Measurements from ENCODE around the gene KDM1A. TPM values are rescaled to one million over a fixed set of nuclear protein-coding genes. Genes with fewer than 3 reads are reported as not detected.
A peak's percentile ranks its signal among the peaks of the same experiment; 100 is the strongest.

The KDM1A gene
- polyA plus RNA-seq, 1 donor (not counting 4 experiments of a cell fraction or from before 2014, with no cell fraction given): 84.8 TPM

GRCh38 chr1:22976127-22976460 lies 43.2 kb upstream of the KDM1A start:
- Histone ChIP-seq H3K27me3 (ENCODE audit: control insufficient read depth, extremely low read depth, insufficient read depth, low read length) (peaks cover 5% of the 10 kb centered on the region), H4K20me1 (ENCODE audit: control insufficient read depth, extremely low read depth, insufficient read depth, low read length) (no peaks in the 10 kb centered on the region), H3K27ac (ENCODE audit: control insufficient read depth, insufficient read depth, low read length) (no peak overlapping the region), H3K4me2 (ENCODE audit: control insufficient read depth, extremely low read depth, insufficient read depth, low read depth, low read length) (peak overlapping the region; percentile 24), H2AFZ (ENCODE audit: control insufficient read depth, low read length) (peak overlapping the region; percentile 80), H3K4me3 (ENCODE audit: control insufficient read depth in 2 of 3, extremely low read depth in 1 of 3, insufficient read depth in 2 of 3, low read depth in 1 of 3, low read length in 3 of 3) (no peak overlapping the region), H3K9me3 (ENCODE audit: control insufficient read depth, low read depth, low read length) (no peaks in the 10 kb centered on the region), H3K9me1 (ENCODE audit: control insufficient read depth, extremely low read depth, insufficient read depth, low read length) (no peaks in the 10 kb centered on the region), H3K9ac (ENCODE audit: control insufficient read depth, extremely low read depth, insufficient read depth, low read length) (no peak overlapping the region), H3K36me3 (ENCODE audit: control insufficient read depth in 2 of 2, extremely low read depth in 1 of 2, insufficient read depth in 2 of 2, low read length in 2 of 2) (no peaks in the 10 kb centered on the region), H3K4me1 (ENCODE audit: control insufficient read depth, extremely low read depth, insufficient read depth, low read length) (peaks cover 21% of the 10 kb centered on the region), H3K79me2 (ENCODE audit: control insufficient read depth, insufficient read depth, low read length) (no peaks in the 10 kb centered on the region)
- dilution Hi-C loops (cut with MboI; ENCODE audit: extremely low pct_ligation_motif_present, low sequenced_read_pairs): no loop called here
- DNase-seq (ENCODE audit: low read depth, low spot score) (no peak), FAIRE-seq (no peak)
- TF ChIP-seq CTCF (optimal IDR thresholded peaks at IDR 0.05 in 1 of 3, IDR thresholded peaks at IDR 0.05 in 1 of 3, conservative IDR thresholded peaks at IDR 0.05 in 1 of 3; ENCODE audit: extremely low read depth in 1 of 3, insufficient read depth in 2 of 3, low read length in 3 of 3) (no peak), EZH2 (IDR thresholded peaks at IDR 0.05; ENCODE audit: low read length) (no peak)

GRCh38 chr1:22976461-22977243 lies 42.6 kb upstream of the KDM1A start:
- Histone ChIP-seq H3K9ac (ENCODE audit: control insufficient read depth, extremely low read depth, insufficient read depth, low read length) (no peak overlapping the region), H3K9me3 (ENCODE audit: control insufficient read depth, low read depth, low read length) (no peaks in the 10 kb centered on the region), H3K4me2 (ENCODE audit: control insufficient read depth, extremely low read depth, insufficient read depth, low read depth, low read length) (peak overlapping the region; percentile 24), H4K20me1 (ENCODE audit: control insufficient read depth, extremely low read depth, insufficient read depth, low read length) (no peaks in the 10 kb centered on the region), H3K36me3 (ENCODE audit: control insufficient read depth in 2 of 2, extremely low read depth in 1 of 2, insufficient read depth in 2 of 2, low read length in 2 of 2) (no peaks in the 10 kb centered on the region), H3K27ac (ENCODE audit: control insufficient read depth, insufficient read depth, low read length) (peak overlapping the region; percentile 25), H3K27me3 (ENCODE audit: control insufficient read depth, extremely low read depth, insufficient read depth, low read length) (no peaks in the 10 kb centered on the region), H3K9me1 (ENCODE audit: control insufficient read depth, extremely low read depth, insufficient read depth, low read length) (no peaks in the 10 kb centered on the region), H2AFZ (ENCODE audit: control insufficient read depth, low read length) (peak overlapping the region; percentile 80), H3K4me1 (ENCODE audit: control insufficient read depth, extremely low read depth, insufficient read depth, low read length) (peaks cover 21% of the 10 kb centered on the region), H3K79me2 (ENCODE audit: control insufficient read depth, insufficient read depth, low read length) (no peaks in the 10 kb centered on the region), H3K4me3 (ENCODE audit: control insufficient read depth in 2 of 3, extremely low read depth in 1 of 3, insufficient read depth in 2 of 3, low read depth in 1 of 3, low read length in 3 of 3) (no peak overlapping the region)
- FAIRE-seq: peak; percentile 89
- no peak for TF ChIP-seq EZH2 (IDR thresholded peaks at IDR 0.05; ENCODE audit: low read length)
- TF ChIP-seq CTCF (optimal IDR thresholded peaks at IDR 0.05 in 1 of 3, IDR thresholded peaks at IDR 0.05 in 1 of 3, conservative IDR thresholded peaks at IDR 0.05 in 1 of 3; ENCODE audit: extremely low read depth in 1 of 3, insufficient read depth in 2 of 3, low read length in 3 of 3): peak; percentile 90 to 99 (median 99)
- dilution Hi-C loops (cut with MboI; ENCODE audit: extremely low pct_ligation_motif_present, low sequenced_read_pairs): no loop called here
- DNase-seq (ENCODE audit: low read depth, low spot score): peak; percentile 30
